ENCODE data around the gene VEGFA. TPM values are rescaled to one million over a fixed set of nuclear protein-coding genes. Genes with fewer than 3 reads are reported as not detected.

The VEGFA gene
- total and polyA plus RNA-seq, 2 of the 8 experiments (the other 6 are each of a cell fraction or from before 2014, with no cell fraction given), result 42.2 to 58.5 TPM

DNA sequence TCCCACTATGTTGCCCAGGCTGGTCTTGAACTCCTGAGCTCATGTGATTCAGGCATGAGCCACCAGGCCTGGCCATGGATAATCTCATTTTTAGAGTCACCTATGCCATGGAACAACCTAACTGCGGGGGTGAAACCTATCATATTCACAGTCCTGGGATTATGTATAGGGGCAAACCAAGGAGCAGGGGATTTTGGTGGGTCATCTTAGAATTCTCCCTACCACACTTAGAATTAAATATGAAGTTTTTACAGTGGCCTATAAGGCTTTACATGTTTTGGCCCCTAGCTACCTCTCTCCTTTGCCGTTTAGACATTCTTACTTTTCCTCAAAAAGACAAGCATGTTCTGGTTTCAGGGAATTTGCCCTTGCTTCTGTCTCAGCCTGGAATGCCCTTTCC lies 20.6 kb upstream of the VEGFA start:
- no peak overlapping the region for H3K4ac ChIP-seq (replicated peaks; ENCODE audit: insufficient read length, low read depth, low read length)
- H3K79me1 ChIP-seq (ENCODE audit: low read depth, low read length), result 0 out of 2 replicates have a peak, but pooled peaks cover 2% of the 10 kb centered on the region
- H3K79me2 ChIP-seq (ENCODE audit: control insufficient read depth in 1 of 2, insufficient read depth in 2 of 2, low read length in 2 of 2), result no peaks in the 10 kb centered on the region
- no peak overlapping the region for H3K27ac ChIP-seq (ENCODE audit: low read depth, low read length)
- no peak overlapping the region for H2BK15ac ChIP-seq (ENCODE audit: low read length)
- no peak overlapping the region for H2BK20ac ChIP-seq (ENCODE audit: low read length)
- 97% methylated on average over 2 of the region's 2 CpGs; no CpG with 5 or more reads in 1 of the 2 experiments for WGBS, 2 experiments (ENCODE audit: extremely low coverage in 1 of 2, insufficient coverage in 1 of 2, insufficient read length in 1 of 2, insufficient replicate concordance in 2 of 2, low coverage in 1 of 2, low lambda C conversion rate in 2 of 2, missing lambda C conversion rate in 1 of 2)
- no peak overlapping the region for H4K5ac ChIP-seq (ENCODE audit: insufficient read length, low read depth, low read length)
- H4K91ac ChIP-seq (replicated peaks; ENCODE audit: insufficient read length, low read length), result no peak overlapping the region
- no peak overlapping the region for H2AK5ac ChIP-seq (ENCODE audit: low read depth, low read length)
- no peak overlapping the region for H3K56ac ChIP-seq (replicated peaks; ENCODE audit: insufficient read length, low read depth, low read length)
- DNase-seq (ENCODE audit: low read depth in 1 of 2, low spot score in 2 of 2) (peak in 1 of 2 experiments; percentile 17), FAIRE-seq (no peak)
- ChIA-PET CTCF (ENCODE audit: partially characterized antibody) (interaction anchor here (1.0 to 8.3 kb wide), 7 partner anchors 12 to 334 kb away, joined by 3 to 137 read pairs (median 5); partner anchors contain the start of gene VEGFA), POLR2A (ENCODE audit: partially characterized antibody) (interaction anchor here (0.8 kb wide), 1 partner anchor 292 kb away, joined by 3 read pairs; no protein-coding TSS in a partner anchor)
- no peak overlapping the region for H3K23ac ChIP-seq (ENCODE audit: insufficient read length)
- H4K20me1 ChIP-seq (replicated peaks in 1 of 2; ENCODE audit: control insufficient read depth in 1 of 2, insufficient read depth in 2 of 2, low read length in 2 of 2), result peaks cover 0 to 3% of the 10 kb centered on the region in 2 experiments
- H3K23me2 ChIP-seq (ENCODE audit: low read depth, low read length), result peaks cover 4% of the 10 kb centered on the region; the same call in 1 of the 2 replicates
- H2BK120ac ChIP-seq (replicated peaks; ENCODE audit: low read depth, low read length), result no peak overlapping the region
- H3K36me3 ChIP-seq (ENCODE audit: control insufficient read depth in 2 of 4, insufficient read depth in 4 of 4, low read length in 3 of 4), result no peaks in the 10 kb centered on the region
- H2AFZ ChIP-seq (ENCODE audit: low read length), result no peak overlapping the region
- no peaks in the 10 kb centered on the region for H3K27me3 ChIP-seq (replicated peaks in 1 of 4; ENCODE audit: control insufficient read depth in 3 of 4, extremely low read depth in 1 of 4, insufficient read depth in 3 of 4, low read length in 3 of 4)
- H3K18ac ChIP-seq (ENCODE audit: extremely low read depth, low read length), result no peak overlapping the region
- no peak overlapping the region for H3K4me3 ChIP-seq (ENCODE audit: extremely low read depth in 1 of 4, insufficient read depth in 2 of 4, low read depth in 3 of 4, low read length in 4 of 4)
- H3K4me2 ChIP-seq (ENCODE audit: insufficient read depth in 1 of 2, low read depth in 2 of 2, low read length in 2 of 2), result no peak overlapping the region
- no peak overlapping the region for H3K14ac ChIP-seq (ENCODE audit: insufficient read length)
- H3K9me3 ChIP-seq (ENCODE audit: insufficient read depth in 2 of 2, low read depth in 1 of 2, low read length in 1 of 2), result no peaks in the 10 kb centered on the region
- H2BK12ac ChIP-seq (ENCODE audit: low read depth, low read length), result no peak overlapping the region
- H2BK5ac ChIP-seq (ENCODE audit: low read depth, low read length), result no peak overlapping the region
- no peak overlapping the region for H3K9ac ChIP-seq (replicated peaks in 1 of 4; ENCODE audit: extremely low read depth in 1 of 4, low read depth in 3 of 4, low read length in 3 of 4)
- peaks cover 0 to 9% (median 1%) of the 10 kb centered on the region in 4 experiments; a peak in 4 of 7 replicates for H3K4me1 ChIP-seq (replicated peaks in 1 of 4; ENCODE audit: control insufficient read depth in 3 of 4, insufficient read depth in 4 of 4, low read length in 3 of 4)
- no peak overlapping the region for H4K8ac ChIP-seq (ENCODE audit: extremely low read depth, insufficient read depth, low read length)
- TF ChIP-seq MAFK (IDR thresholded peaks at IDR 0.05; ENCODE audit: low read depth, low read length), result no peak
- TF ChIP-seq SP4 (IDR thresholded peaks at IDR 0.05; ENCODE audit: low read length), result no peak
- no peak for TF ChIP-seq SP2 (IDR thresholded peaks at IDR 0.05; ENCODE audit: low read length)
- TF ChIP-seq KDM1A (IDR thresholded peaks at IDR 0.05; ENCODE audit: borderline replicate concordance, low read length), result no peak
- no peak for TF ChIP-seq FOSL1 (IDR thresholded peaks at IDR 0.05; ENCODE audit: insufficient read depth, low read depth, low read length)
- no peak for TF ChIP-seq POLR2A (IDR thresholded peaks at IDR 0.05; ENCODE audit: control extremely low read depth in 1 of 2, low read depth in 2 of 2, low read length in 2 of 2)
- TF ChIP-seq GTF2F1 (IDR thresholded peaks at IDR 0.05; ENCODE audit: borderline replicate concordance, low read depth, low read length), result no peak
- no peak for TF ChIP-seq POLR2AphosphoS5 (IDR thresholded peaks at IDR 0.05; ENCODE audit: low read depth, low read length)
- no peak for TF ChIP-seq CBX5 (IDR thresholded peaks at IDR 0.05; ENCODE audit: low read depth, low read length)
- TF ChIP-seq JUND (IDR thresholded peaks at IDR 0.05; ENCODE audit: low read length), result no peak
- TF ChIP-seq CBX8 (IDR thresholded peaks at IDR 0.05; ENCODE audit: borderline replicate concordance, low read depth, low read length), result no peak
- TF ChIP-seq, protein P1, sequence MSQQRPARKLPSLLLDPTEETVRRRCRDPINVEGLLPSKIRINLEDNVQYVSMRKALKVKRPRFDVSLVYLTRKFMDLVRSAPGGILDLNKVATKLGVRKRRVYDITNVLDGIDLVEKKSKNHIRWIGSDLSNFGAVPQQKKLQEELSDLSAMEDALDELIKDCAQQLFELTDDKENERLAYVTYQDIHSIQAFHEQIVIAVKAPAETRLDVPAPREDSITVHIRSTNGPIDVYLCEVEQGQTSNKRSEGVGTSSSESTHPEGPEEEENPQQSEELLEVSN (IDR thresholded peaks at IDR 0.05), result no peak
- no peak for TF ChIP-seq RNF2 (IDR thresholded peaks at IDR 0.05; ENCODE audit: borderline replicate concordance, low read depth, low read length, missing control alignments, poor library complexity, severe bottlenecking)
- TF ChIP-seq SIN3A (conservative IDR thresholded peaks at IDR 0.05 in 1 of 2, IDR thresholded peaks at IDR 0.05 in 1 of 2; ENCODE audit: low read depth in 1 of 2, low read length in 2 of 2), result no peak
